K562 (cell line): ENCODE data around the gene ZNF628. TPM values are rescaled to one million over a fixed set of nuclear protein-coding genes. Genes with fewer than 3 reads are reported as not detected.
A peak's percentile ranks its signal among the peaks of the same experiment; 100 is the strongest.

ENCODE experiments used
- ARNT ChIP-seq, 2 experiments: fragments of 450-650 bp; IDR thresholded peaks; 2 replicates each; pipeline ENCODE4 v1.6.1; 2016; ENCODE audit warnings: mild to moderate bottlenecking in 1 of 2
- MEIS2 ChIP-seq: fragments of 450-650 bp; IDR thresholded peaks from 2 replicates; pipeline ENCODE4 v1.6.1; 2014; ENCODE audit warnings: mild to moderate bottlenecking; ENCODE audit not compliant: partially characterized antibody
- MTA2 ChIP-seq: fragments of 450-650 bp; IDR thresholded peaks from 2 replicates; pipeline ENCODE4 v1.6.1; 2016; ENCODE audit warnings: low read depth
- TCF3 ChIP-seq: sonication (generic); formaldehyde crosslinking; IDR thresholded peaks from 2 replicates; pipeline ENCODE4 v1.4.0; 2020; ENCODE audit warnings: mild to moderate bottlenecking, missing genetic modification reagents
- ZBTB7A ChIP-seq: IDR thresholded peaks from 2 replicates; pipeline ENCODE4 v1.6.1; 2011; ENCODE audit warnings: low read depth, mild to moderate bottlenecking, low read length, moderate library complexity, borderline replicate concordance; ENCODE audit not compliant: control insufficient read depth
- ZNF589 ChIP-seq: fragments of 200-800 bp; sonication (Bioruptor generic); IDR thresholded peaks from 2 replicates; pipeline ENCODE4 v1.6.1; 2016; ENCODE audit warnings: low read depth, missing genetic modification characterization, missing compliant biosample characterization
- polyA plus RNA-seq, 8 experiments: library from polyadenylated mRNA; depleted of rRNA in 4 of 8; stranded (reverse) in 5 of 8; unstranded in 3 of 8; fragments of >200 nt; fragmentation: Nextera tagmentation in 2 of 8; fragmentation: Illumina TruSeq in 1 of 8; extraction: Ambion mirVana in 2 of 8; extraction: Trizol in 1 of 8; gene quantifications; 2 replicates each; pipeline versions ENCODE4 v1.2.1 to v1.2.3, GENCODE V29; 2011 to 2014; ENCODE audit warnings: inconsistent platforms in 1 of 8, missing spikeins in 1 of 8
- total RNA-seq, 7 experiments: library from RNA; depleted of rRNA in 6 of 7; stranded (reverse); fragments of >200 nt in 6 of 7; fragmentation: Illumina TruSeq in 2 of 7; extraction: Trizol in 2 of 7; gene quantifications; 2 replicates each; pipeline versions ENCODE4 v1.2.1 to v1.2.3, GENCODE V29; 2011 to 2021; ENCODE audit warnings: low replicate concordance in 1 of 7
- TF ChIP-seq, protein P1 (sequence below): fragments of 200-800 bp; sonication (Bioruptor generic); IDR thresholded peaks from 2 replicates; pipeline ENCODE4 v1.6.1; 2016; ENCODE audit warnings: missing genetic modification characterization, missing compliant biosample characterization
- TF ChIP-seq, protein P2 (sequence below): fragments of 200-800 bp; sonication (Bioruptor generic); IDR thresholded peaks from 2 replicates; pipeline ENCODE4 v1.6.1; 2017; ENCODE audit warnings: missing genetic modification characterization, missing compliant biosample characterization
- TF ChIP-seq, protein P3 (sequence below): sonication (generic); formaldehyde crosslinking; IDR thresholded peaks from 2 replicates; pipeline ENCODE4 v1.8.0; 2022; ENCODE audit warnings: mild to moderate bottlenecking, missing genetic modification reagents
- TF ChIP-seq, protein P4 (sequence below): fragments of 250-450 bp; sonication (Bioruptor Pico); IDR thresholded peaks from 2 replicates; pipeline ENCODE4 v1.8.0; 2022; ENCODE audit warnings: moderate library complexity, mild to moderate bottlenecking, inconsistent platforms
- TF ChIP-seq, protein P5 (sequence below): fragments of 450-650 bp; IDR thresholded peaks from 2 replicates; pipeline ENCODE4 v1.7.0; 2016; ENCODE audit warnings: borderline replicate concordance

Gene ZNF628
- total and polyA plus RNA-seq, 9 of the 15 experiments (the other 6 are each of a cell fraction or from before 2014, with no cell fraction given) = 0.13 to 13.6 (median 2.2) TPM; not detected in 3

DNA sequence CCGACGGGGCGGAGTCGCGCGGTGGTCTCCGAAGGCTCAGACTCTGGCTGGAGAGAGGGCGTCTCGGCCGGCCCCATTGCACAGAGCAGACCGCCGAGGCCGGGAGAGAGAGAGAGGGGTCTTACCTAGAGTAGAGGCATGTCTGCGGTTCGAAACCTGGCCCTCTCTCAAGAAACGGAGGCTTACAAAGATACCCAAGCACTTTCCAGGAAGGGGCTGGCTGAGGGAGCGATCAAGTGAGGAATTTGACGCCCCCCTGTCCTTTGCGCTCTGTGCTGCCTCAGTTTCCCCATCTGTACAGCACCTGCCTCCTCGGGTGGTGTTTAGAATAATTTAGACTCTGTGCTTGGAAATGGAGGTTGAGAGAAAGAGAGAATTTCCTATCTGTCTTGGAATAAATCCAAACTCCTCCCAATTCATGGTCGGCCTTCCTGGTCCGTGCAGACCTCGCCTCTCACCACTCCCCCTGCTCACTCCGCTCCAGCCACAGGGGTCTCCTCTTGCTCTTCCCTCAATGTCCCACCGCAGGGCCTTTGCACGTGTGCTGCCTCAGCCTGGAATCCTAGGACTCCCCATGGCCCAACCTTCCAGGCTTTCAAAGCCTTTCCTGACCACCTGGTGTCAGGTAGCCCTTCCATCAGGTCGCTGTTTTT lies 14.3 kb upstream of the ZNF628 start (continued):
- TF ChIP-seq, protein P1, sequence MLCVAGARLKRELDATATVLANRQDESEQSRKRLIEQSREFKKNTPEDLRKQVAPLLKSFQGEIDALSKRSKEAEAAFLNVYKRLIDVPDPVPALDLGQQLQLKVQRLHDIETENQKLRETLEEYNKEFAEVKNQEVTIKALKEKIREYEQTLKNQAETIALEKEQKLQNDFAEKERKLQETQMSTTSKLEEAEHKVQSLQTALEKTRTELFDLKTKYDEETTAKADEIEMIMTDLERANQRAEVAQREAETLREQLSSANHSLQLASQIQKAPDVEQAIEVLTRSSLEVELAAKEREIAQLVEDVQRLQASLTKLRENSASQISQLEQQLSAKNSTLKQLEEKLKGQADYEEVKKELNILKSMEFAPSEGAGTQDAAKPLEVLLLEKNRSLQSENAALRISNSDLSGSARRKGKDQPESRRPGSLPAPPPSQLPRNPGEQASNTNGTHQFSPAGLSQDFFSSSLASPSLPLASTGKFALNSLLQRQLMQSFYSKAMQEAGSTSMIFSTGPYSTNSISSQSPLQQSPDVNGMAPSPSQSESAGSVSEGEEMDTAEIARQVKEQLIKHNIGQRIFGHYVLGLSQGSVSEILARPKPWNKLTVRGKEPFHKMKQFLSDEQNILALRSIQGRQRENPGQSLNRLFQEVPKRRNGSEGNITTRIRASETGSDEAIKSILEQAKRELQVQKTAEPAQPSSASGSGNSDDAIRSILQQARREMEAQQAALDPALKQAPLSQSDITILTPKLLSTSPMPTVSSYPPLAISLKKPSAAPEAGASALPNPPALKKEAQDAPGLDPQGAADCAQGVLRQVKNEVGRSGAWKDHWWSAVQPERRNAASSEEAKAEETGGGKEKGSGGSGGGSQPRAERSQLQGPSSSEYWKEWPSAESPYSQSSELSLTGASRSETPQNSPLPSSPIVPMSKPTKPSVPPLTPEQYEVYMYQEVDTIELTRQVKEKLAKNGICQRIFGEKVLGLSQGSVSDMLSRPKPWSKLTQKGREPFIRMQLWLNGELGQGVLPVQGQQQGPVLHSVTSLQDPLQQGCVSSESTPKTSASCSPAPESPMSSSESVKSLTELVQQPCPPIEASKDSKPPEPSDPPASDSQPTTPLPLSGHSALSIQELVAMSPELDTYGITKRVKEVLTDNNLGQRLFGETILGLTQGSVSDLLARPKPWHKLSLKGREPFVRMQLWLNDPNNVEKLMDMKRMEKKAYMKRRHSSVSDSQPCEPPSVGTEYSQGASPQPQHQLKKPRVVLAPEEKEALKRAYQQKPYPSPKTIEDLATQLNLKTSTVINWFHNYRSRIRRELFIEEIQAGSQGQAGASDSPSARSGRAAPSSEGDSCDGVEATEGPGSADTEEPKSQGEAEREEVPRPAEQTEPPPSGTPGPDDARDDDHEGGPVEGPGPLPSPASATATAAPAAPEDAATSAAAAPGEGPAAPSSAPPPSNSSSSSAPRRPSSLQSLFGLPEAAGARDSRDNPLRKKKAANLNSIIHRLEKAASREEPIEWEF = no peak
- TF ChIP-seq MTA2 = no peak
- TF ChIP-seq ZBTB7A = peak; percentile 74
- TF ChIP-seq MEIS2 = no peak
- TF ChIP-seq, protein P2, sequence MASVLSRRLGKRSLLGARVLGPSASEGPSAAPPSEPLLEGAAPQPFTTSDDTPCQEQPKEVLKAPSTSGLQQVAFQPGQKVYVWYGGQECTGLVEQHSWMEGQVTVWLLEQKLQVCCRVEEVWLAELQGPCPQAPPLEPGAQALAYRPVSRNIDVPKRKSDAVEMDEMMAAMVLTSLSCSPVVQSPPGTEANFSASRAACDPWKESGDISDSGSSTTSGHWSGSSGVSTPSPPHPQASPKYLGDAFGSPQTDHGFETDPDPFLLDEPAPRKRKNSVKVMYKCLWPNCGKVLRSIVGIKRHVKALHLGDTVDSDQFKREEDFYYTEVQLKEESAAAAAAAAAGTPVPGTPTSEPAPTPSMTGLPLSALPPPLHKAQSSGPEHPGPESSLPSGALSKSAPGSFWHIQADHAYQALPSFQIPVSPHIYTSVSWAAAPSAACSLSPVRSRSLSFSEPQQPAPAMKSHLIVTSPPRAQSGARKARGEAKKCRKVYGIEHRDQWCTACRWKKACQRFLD (CRISPR knock-in tag) = no peak
- TF ChIP-seq ARNT (IDR thresholded peaks at IDR 0.05) = peak in 1 of 2 experiments; percentile 67; a peak in 1 of 4 replicates
- TF ChIP-seq, protein P3, sequence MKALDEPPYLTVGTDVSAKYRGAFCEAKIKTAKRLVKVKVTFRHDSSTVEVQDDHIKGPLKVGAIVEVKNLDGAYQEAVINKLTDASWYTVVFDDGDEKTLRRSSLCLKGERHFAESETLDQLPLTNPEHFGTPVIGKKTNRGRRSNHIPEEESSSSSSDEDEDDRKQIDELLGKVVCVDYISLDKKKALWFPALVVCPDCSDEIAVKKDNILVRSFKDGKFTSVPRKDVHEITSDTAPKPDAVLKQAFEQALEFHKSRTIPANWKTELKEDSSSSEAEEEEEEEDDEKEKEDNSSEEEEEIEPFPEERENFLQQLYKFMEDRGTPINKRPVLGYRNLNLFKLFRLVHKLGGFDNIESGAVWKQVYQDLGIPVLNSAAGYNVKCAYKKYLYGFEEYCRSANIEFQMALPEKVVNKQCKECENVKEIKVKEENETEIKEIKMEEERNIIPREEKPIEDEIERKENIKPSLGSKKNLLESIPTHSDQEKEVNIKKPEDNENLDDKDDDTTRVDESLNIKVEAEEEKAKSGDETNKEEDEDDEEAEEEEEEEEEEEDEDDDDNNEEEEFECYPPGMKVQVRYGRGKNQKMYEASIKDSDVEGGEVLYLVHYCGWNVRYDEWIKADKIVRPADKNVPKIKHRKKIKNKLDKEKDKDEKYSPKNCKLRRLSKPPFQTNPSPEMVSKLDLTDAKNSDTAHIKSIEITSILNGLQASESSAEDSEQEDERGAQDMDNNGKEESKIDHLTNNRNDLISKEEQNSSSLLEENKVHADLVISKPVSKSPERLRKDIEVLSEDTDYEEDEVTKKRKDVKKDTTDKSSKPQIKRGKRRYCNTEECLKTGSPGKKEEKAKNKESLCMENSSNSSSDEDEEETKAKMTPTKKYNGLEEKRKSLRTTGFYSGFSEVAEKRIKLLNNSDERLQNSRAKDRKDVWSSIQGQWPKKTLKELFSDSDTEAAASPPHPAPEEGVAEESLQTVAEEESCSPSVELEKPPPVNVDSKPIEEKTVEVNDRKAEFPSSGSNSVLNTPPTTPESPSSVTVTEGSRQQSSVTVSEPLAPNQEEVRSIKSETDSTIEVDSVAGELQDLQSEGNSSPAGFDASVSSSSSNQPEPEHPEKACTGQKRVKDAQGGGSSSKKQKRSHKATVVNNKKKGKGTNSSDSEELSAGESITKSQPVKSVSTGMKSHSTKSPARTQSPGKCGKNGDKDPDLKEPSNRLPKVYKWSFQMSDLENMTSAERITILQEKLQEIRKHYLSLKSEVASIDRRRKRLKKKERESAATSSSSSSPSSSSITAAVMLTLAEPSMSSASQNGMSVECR = 0 out of 2 replicates have a peak, but pooled peaks have one; percentile 36
- 0 out of 2 replicates have a peak, but pooled peaks have one; percentile 30 for TF ChIP-seq ZNF589 (CRISPR knock-in tag)
- TF ChIP-seq, protein P4, sequence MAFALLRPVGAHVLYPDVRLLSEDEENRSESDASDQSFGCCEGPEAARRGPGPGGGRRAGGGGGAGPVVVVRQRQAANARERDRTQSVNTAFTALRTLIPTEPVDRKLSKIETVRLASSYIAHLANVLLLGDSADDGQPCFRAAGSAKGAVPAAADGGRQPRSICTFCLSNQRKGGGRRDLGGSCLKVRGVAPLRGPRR (CRISPR knock-in tag) = no peak
- TF ChIP-seq TCF3 (CRISPR knock-in tag) = 0 out of 2 replicates have a peak, but pooled peaks have one; percentile 13
- TF ChIP-seq, protein P5, sequence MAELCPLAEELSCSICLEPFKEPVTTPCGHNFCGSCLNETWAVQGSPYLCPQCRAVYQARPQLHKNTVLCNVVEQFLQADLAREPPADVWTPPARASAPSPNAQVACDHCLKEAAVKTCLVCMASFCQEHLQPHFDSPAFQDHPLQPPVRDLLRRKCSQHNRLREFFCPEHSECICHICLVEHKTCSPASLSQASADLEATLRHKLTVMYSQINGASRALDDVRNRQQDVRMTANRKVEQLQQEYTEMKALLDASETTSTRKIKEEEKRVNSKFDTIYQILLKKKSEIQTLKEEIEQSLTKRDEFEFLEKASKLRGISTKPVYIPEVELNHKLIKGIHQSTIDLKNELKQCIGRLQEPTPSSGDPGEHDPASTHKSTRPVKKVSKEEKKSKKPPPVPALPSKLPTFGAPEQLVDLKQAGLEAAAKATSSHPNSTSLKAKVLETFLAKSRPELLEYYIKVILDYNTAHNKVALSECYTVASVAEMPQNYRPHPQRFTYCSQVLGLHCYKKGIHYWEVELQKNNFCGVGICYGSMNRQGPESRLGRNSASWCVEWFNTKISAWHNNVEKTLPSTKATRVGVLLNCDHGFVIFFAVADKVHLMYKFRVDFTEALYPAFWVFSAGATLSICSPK = no peak
